CD14-positive monocyte (primary cell): ENCODE measurements around the gene AHR. TPM values are rescaled to one million over a fixed set of nuclear protein-coding genes. Genes with fewer than 3 reads are reported as not detected.

Source experiments
- DNase-seq, 3 donors: peaks; one replicate each; pipeline ENCODE4 v3.0.0-alpha.2; 2011 to 2022
- H2AFZ ChIP-seq: 2 replicates; pipeline ENCODE4 v1.6.0; 2012; ENCODE audit warnings: mild to moderate bottlenecking, low read depth, low read length, inconsistent platforms; ENCODE audit not compliant: insufficient read depth, poor library complexity, severe bottlenecking
- H3K27ac ChIP-seq, 2 donors: 1 replicate in 1 of 2; 2 replicates in 1 of 2; pipeline ENCODE4 v1.5.1; 2012 to 2013; ENCODE audit warnings: low read length in 2 of 2, control low read depth in 1 of 2, inconsistent platforms in 1 of 2, low read depth in 1 of 2, mild to moderate bottlenecking in 1 of 2
- H3K27me3 ChIP-seq, 2 donors: one replicate each; pipeline versions ENCODE4 v1.6.0 to v1.6.1; 2011 to 2013; ENCODE audit warnings: low read length in 2 of 2; ENCODE audit not compliant: control insufficient read depth in 2 of 2, insufficient read depth in 2 of 2
- H3K36me3 ChIP-seq, 2 donors: replicated peaks in 1 of 2; 1 replicate in 1 of 2; 2 replicates in 1 of 2; pipeline versions ENCODE4 v1.5.1 to v1.6.1; 2012 to 2013; ENCODE audit warnings: low read length in 2 of 2, control low read depth in 1 of 2, inconsistent platforms in 1 of 2, mild to moderate bottlenecking in 1 of 2; ENCODE audit not compliant: insufficient read depth in 2 of 2, control insufficient read depth in 1 of 2
- H3K4me1 ChIP-seq, 2 donors: 1 replicate in 1 of 2; 2 replicates in 1 of 2; pipeline versions ENCODE4 v1.5.1 to v1.6.1; 2012 to 2013; ENCODE audit warnings: low read length in 2 of 2, control low read depth in 1 of 2, inconsistent platforms in 1 of 2, mild to moderate bottlenecking in 1 of 2, moderate library complexity in 1 of 2; ENCODE audit not compliant: insufficient read depth in 2 of 2, control insufficient read depth in 1 of 2
- H3K4me2 ChIP-seq: replicated peaks from 2 replicates; pipeline ENCODE3; 2012; ENCODE audit warnings: low read length, moderate library complexity, mild to moderate bottlenecking; ENCODE audit not compliant: poor library complexity, severe bottlenecking; ENCODE audit errors: extremely low read depth
- H3K4me3 ChIP-seq, 3 experiments: fragments of 200-600 bp in 1 of 3; sonication (generic) in 1 of 3; replicated peaks in 1 of 3; 1 replicate in 2 of 3; 2 replicates in 1 of 3; pipeline ENCODE4 v1.5.1; 2011 to 2013; ENCODE audit warnings: low read length in 3 of 3, mild to moderate bottlenecking in 3 of 3, control low read depth in 2 of 3, low read depth in 2 of 3, inconsistent platforms in 1 of 3, moderate library complexity in 1 of 3
- H3K79me2 ChIP-seq: 2 replicates; pipeline ENCODE4 v1.6.0; 2012; ENCODE audit warnings: mild to moderate bottlenecking, control low read depth, inconsistent platforms, low read length, moderate library complexity; ENCODE audit not compliant: insufficient read depth
- H3K9ac ChIP-seq: 2 replicates; pipeline ENCODE4 v1.6.0; 2017; ENCODE audit warnings: low read length, mild to moderate bottlenecking; ENCODE audit not compliant: insufficient read depth, poor library complexity, severe bottlenecking
- H3K9me3 ChIP-seq, 2 donors: replicated peaks in 1 of 2; 1 replicate in 1 of 2; 2 replicates in 1 of 2; pipeline versions ENCODE4 v1.5.1 to v1.6.1; 2012 to 2013; ENCODE audit warnings: low read length in 2 of 2, control low read depth in 1 of 2; ENCODE audit not compliant: control insufficient read depth in 1 of 2, insufficient read depth in 1 of 2
- H4K20me1 ChIP-seq: 2 replicates; pipeline ENCODE4 v1.6.0; 2012; ENCODE audit warnings: mild to moderate bottlenecking, low read length, control low read depth, moderate library complexity; ENCODE audit not compliant: insufficient read depth
- H3K27ac Mint-ChIP-seq, 7 donors: one replicate each; pipeline ENCODE4 v1.8.0; 2020; ENCODE audit warnings: mild to moderate bottlenecking in 7 of 7, mixed read lengths in 7 of 7, moderate library complexity in 6 of 7, inconsistent platforms in 2 of 7
- H3K27me3 Mint-ChIP-seq, 3 donors: one replicate each; pipeline ENCODE4 v1.8.0; 2021 to 2022; ENCODE audit warnings: low read depth in 3 of 3, mild to moderate bottlenecking in 3 of 3, mixed read lengths in 3 of 3, moderate library complexity in 3 of 3, inconsistent platforms in 1 of 3
- H3K36me3 Mint-ChIP-seq, 2 donors: one replicate each; pipeline ENCODE4 v1.8.0; 2020; ENCODE audit warnings: mixed read lengths in 2 of 2, inconsistent platforms in 1 of 2, mild to moderate bottlenecking in 1 of 2
- H3K4me1 Mint-ChIP-seq: one replicate; pipeline ENCODE4 v1.8.0; 2020; ENCODE audit warnings: mild to moderate bottlenecking, mixed read lengths
- H3K4me3 Mint-ChIP-seq, 2 donors: one replicate each; pipeline ENCODE4 v1.8.0; 2020; ENCODE audit warnings: mild to moderate bottlenecking in 2 of 2, mixed read lengths in 2 of 2, moderate library complexity in 1 of 2
- H3K9me3 Mint-ChIP-seq, 7 donors: one replicate each; pipeline ENCODE4 v1.8.0; 2020 to 2022; ENCODE audit warnings: mixed read lengths in 7 of 7, mild to moderate bottlenecking in 6 of 7, moderate library complexity in 6 of 7, inconsistent platforms in 2 of 7
- WGBS: methylation state at CpG from one replicate; pipeline ENCODE4 v1.1.5; 2013; ENCODE audit warnings: missing lambda C conversion rate; ENCODE audit not compliant: insufficient coverage; 5-methylcytosine and 5-hydroxymethylcytosine counted together
- intact Hi-C, 2 donors: fragments of 100-400 bp; cut with micrococcal nuclease; formaldehyde crosslinking; loops; one replicate each; pipeline versions ENCODE4 v1.15.0 to v1.15.1; 2023
- polyA plus RNA-seq, 3 donors: library from polyadenylated mRNA; depleted of rRNA in 1 of 3; unstranded in 2 of 3; stranded (reverse) in 1 of 3; fragments of 300-500 nt in 2 of 3; fragments of >200 nt in 1 of 3; fragmentation: Illumina TruSeq in 2 of 3; gene quantifications; 1 replicate in 2 of 3; 2 replicates in 1 of 3; pipeline ENCODE4 v1.2.3, GENCODE V29; 2012 to 2021
- TF ChIP-seq, protein P1 (sequence below): fragments of 200-600 bp; IDR thresholded peaks from one replicate; pipeline ENCODE4 v1.8.0; 2022; ENCODE audit warnings: antibody characterized with exemption, mild to moderate bottlenecking

Gene AHR
- polyA plus RNA-seq, 3 donors = 42.4 to 56.6 (median 54.1) TPM

DNA sequence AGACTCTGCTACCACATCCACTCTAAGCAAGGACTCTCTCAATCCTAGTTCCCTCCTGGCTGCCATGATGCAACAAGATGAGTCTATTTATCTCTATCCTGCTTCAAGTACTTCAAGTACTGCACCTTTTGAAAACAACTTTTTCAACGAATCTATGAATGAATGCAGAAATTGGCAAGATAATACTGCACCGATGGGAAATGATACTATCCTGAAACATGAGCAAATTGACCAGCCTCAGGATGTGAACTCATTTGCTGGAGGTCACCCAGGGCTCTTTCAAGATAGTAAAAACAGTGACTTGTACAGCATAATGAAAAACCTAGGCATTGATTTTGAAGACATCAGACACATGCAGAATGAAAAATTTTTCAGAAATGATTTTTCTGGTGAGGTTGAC, 40.7 kb downstream of the AHR start:
- Mint-ChIP-seq H3K27me3 (no peaks in the 10 kb centered on the region), H3K27ac (no peak overlapping the region), H3K4me3 (no peak overlapping the region), H3K36me3 (peaks cover 55 to 74% of the 10 kb centered on the region in 2 donors), H3K9me3 (peaks cover 0 to 7% (median 5%) of the 10 kb centered on the region in 7 donors), H3K4me1 (no peaks in the 10 kb centered on the region)
- Histone ChIP-seq H4K20me1 (peaks cover 70% of the 10 kb centered on the region), H3K4me2 (no peak overlapping the region), H3K79me2 (peaks cover 5% of the 10 kb centered on the region), H3K27me3 (no peaks in the 10 kb centered on the region), H3K9ac (no peak overlapping the region), H2AFZ (no peak overlapping the region), H3K9me3 (no peaks in the 10 kb centered on the region), H3K36me3 (peaks cover 79 to 83% of the 10 kb centered on the region in 2 donors), H3K4me1 (no peaks in the 10 kb centered on the region), H3K4me3 (no peak overlapping the region), H3K27ac (peak overlapping the region in 1 of 2 donors; percentile 10)
- intact Hi-C loops = no loop called here
- no peak for DNase-seq
- whole genome bisulfite sequencing = 100% methylated on average over 2 of the region's 2 CpGs
- TF ChIP-seq, protein P1, sequence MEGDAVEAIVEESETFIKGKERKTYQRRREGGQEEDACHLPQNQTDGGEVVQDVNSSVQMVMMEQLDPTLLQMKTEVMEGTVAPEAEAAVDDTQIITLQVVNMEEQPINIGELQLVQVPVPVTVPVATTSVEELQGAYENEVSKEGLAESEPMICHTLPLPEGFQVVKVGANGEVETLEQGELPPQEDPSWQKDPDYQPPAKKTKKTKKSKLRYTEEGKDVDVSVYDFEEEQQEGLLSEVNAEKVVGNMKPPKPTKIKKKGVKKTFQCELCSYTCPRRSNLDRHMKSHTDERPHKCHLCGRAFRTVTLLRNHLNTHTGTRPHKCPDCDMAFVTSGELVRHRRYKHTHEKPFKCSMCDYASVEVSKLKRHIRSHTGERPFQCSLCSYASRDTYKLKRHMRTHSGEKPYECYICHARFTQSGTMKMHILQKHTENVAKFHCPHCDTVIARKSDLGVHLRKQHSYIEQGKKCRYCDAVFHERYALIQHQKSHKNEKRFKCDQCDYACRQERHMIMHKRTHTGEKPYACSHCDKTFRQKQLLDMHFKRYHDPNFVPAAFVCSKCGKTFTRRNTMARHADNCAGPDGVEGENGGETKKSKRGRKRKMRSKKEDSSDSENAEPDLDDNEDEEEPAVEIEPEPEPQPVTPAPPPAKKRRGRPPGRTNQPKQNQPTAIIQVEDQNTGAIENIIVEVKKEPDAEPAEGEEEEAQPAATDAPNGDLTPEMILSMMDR = no peak

DNA sequence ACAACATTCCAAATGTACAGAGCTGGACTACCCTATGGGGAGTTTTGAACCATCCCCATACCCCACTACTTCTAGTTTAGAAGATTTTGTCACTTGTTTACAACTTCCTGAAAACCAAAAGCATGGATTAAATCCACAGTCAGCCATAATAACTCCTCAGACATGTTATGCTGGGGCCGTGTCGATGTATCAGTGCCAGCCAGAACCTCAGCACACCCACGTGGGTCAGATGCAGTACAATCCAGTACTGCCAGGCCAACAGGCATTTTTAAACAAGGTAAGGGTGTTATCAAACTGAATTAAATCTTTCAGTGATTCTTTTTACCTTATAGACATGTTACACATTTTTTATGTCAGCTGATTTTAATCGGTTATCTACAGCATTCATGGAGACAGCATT, 41.5 kb downstream of the AHR start:
- Histone ChIP-seq H3K36me3 (peaks cover 73 to 83% of the 10 kb centered on the region in 2 donors), H4K20me1 (peaks cover 70% of the 10 kb centered on the region), H3K4me2 (no peak overlapping the region), H3K27me3 (no peaks in the 10 kb centered on the region), H3K4me1 (no peaks in the 10 kb centered on the region), H2AFZ (no peak overlapping the region), H3K9me3 (no peaks in the 10 kb centered on the region), H3K9ac (no peak overlapping the region), H3K27ac (peak overlapping the region in 1 of 2 donors; percentile 10), H3K4me3 (no peak overlapping the region), H3K79me2 (peaks cover 5% of the 10 kb centered on the region)
- H3K4me3 Mint-ChIP-seq = no peak overlapping the region
- TF ChIP-seq, protein P1 = no peak
- intact Hi-C loops = loop anchor here in 1 of 2 donors (10.0 kb wide), 1 partner anchor 65 kb away; no protein-coding TSS in a partner anchor
- no peak for DNase-seq
- WGBS = no CpG with 5 or more reads among the region's 4 CpGs
- H3K9me3 Mint-ChIP-seq = peaks cover 0 to 7% (median 5%) of the 10 kb centered on the region in 7 donors
- no peaks in the 10 kb centered on the region for H3K4me1 Mint-ChIP-seq
- peaks cover 51 to 74% of the 10 kb centered on the region in 2 donors for H3K36me3 Mint-ChIP-seq
- H3K27me3 Mint-ChIP-seq = no peaks in the 10 kb centered on the region
- H3K27ac Mint-ChIP-seq = no peak overlapping the region
